ENCODE measurements around the gene C2CD4B. TPM values are rescaled to one million over a fixed set of nuclear protein-coding genes. Genes with fewer than 3 reads are reported as not detected.

The C2CD4B gene
- total RNA-seq, 1 experiment from 2014 or later = 0.13 TPM

- H3K4me3 Mint-ChIP-seq = no peak overlapping the region
Measured at GRCh38 chr15:62141643-62142588, 23.2 kb downstream of the C2CD4B start.

More at GRCh38 chr15:62141643-62142588, 23.2 kb downstream of the C2CD4B start:
- no peak overlapping the region for H3K14ac ChIP-seq (ENCODE audit: insufficient read depth, low read length)
- H3K27me3 ChIP-seq (ENCODE audit: insufficient read depth, low read length) = no peaks in the 10 kb centered on the region
- peak overlapping the region; percentile 60 for H2BK20ac ChIP-seq (ENCODE audit: low read depth, low read length, poor library complexity, severe bottlenecking)
- no peak overlapping the region for H2AK5ac ChIP-seq (ENCODE audit: insufficient read length, low read length)
- H3K4me1 Mint-ChIP-seq = peaks cover 11% of the 10 kb centered on the region in 2 experiments
- H4K20me1 ChIP-seq (ENCODE audit: control insufficient read depth, insufficient read depth, insufficient read length) = no peaks in the 10 kb centered on the region
- H3K18ac ChIP-seq (ENCODE audit: insufficient read length, low read depth, low read length) = no peak overlapping the region
- no CpG with 5 or more reads among the region's 5 CpGs for WGBS (ENCODE audit: extremely low coverage, insufficient read length, low lambda C conversion rate)
- no peak overlapping the region for H3K4me2 ChIP-seq (ENCODE audit: insufficient read depth, insufficient read length, low read length)
- H3K9me3 ChIP-seq (ENCODE audit: control insufficient read depth, low read depth, low read length) = no peaks in the 10 kb centered on the region
- H3K4ac ChIP-seq (ENCODE audit: low read depth, low read length) = no peak overlapping the region
- no peak overlapping the region for H4K8ac ChIP-seq (replicated peaks; ENCODE audit: insufficient read length, low read depth, low read length)
- no peaks in the 10 kb centered on the region; the same call in 1 of the 2 replicates for H3K27me3 Mint-ChIP-seq (ENCODE audit: low read depth)
- H3K79me2 ChIP-seq (ENCODE audit: insufficient read depth, low read length) = no peaks in the 10 kb centered on the region
- H2BK120ac ChIP-seq (ENCODE audit: low read depth, low read length, poor library complexity, severe bottlenecking) = no peak overlapping the region
- H4K5ac ChIP-seq (ENCODE audit: insufficient read length, low read depth, low read length) = no peak overlapping the region
- H3K9ac ChIP-seq (ENCODE audit: extremely low read depth, insufficient read length, low read length) = no peak overlapping the region
- DNase-seq = no peak
- no peak overlapping the region for H3K27ac ChIP-seq (ENCODE audit: insufficient read length, low read depth, low read length)
- no peaks in the 10 kb centered on the region for H3K79me1 ChIP-seq (ENCODE audit: insufficient read depth, low read depth, low read length, poor library complexity, severe bottlenecking)
- H2BK5ac ChIP-seq (ENCODE audit: insufficient read length, low read length) = no peak overlapping the region
- H3K23me2 ChIP-seq (ENCODE audit: insufficient read length, low read depth, low read length, poor library complexity, severe bottlenecking) = no peaks in the 10 kb centered on the region
- no peak overlapping the region for H4K91ac ChIP-seq (ENCODE audit: insufficient read length, low read depth, low read length)
- peaks cover 3 to 7% of the 10 kb centered on the region in 2 experiments; a peak in 2 of 5 replicates for H3K9me3 Mint-ChIP-seq
- no peak overlapping the region for H3T11ph ChIP-seq (ENCODE audit: low read length)
- H3K23ac ChIP-seq (ENCODE audit: insufficient read length, low read depth, low read length) = no peak overlapping the region
- H3K36me3 Mint-ChIP-seq (ENCODE audit: insufficient read depth in 1 of 3, low read depth in 3 of 3) = peaks cover 0 to 3% (median 0%) of the 10 kb centered on the region in 3 experiments; a peak in 1 of 7 replicates
- TF ChIP-seq CTCF (conservative IDR thresholded peaks at IDR 0.05) = no peak
- no peaks in the 10 kb centered on the region for H3K4me1 ChIP-seq (ENCODE audit: insufficient read depth, low read length)
- H3K27ac Mint-ChIP-seq = no peak overlapping the region; a peak in 1 of 7 replicates
- no peak overlapping the region for H3K56ac ChIP-seq (ENCODE audit: insufficient read length, low read depth, low read length)
- H2BK15ac ChIP-seq (ENCODE audit: low read depth, low read length) = no peak overlapping the region
- no peak overlapping the region for H2AFZ ChIP-seq (ENCODE audit: low read length)
- H2BK12ac ChIP-seq (ENCODE audit: insufficient read length, low read depth, low read length) = no peak overlapping the region
